ENCODE results near the gene ACVRL1.
A peak's percentile ranks its signal among the peaks of the same experiment; 100 is the strongest.

Gene ACVRL1

GRCh38 chr12:51963477-51963876 is 56.2 kb downstream of the ACVRL1 start:
- DNase-seq (ENCODE audit: low read depth): no peak

- DNase-seq (ENCODE audit: low read depth): no peak
These were observed 62.3 kb downstream of the ACVRL1 start for GRCh38 chr12:51969643-51970042.

GRCh38 chr12:51970904-51971646 is 63.8 kb downstream of the ACVRL1 start:
- DNase-seq (ENCODE audit: low read depth): no peak

- DNase-seq (ENCODE audit: low read depth): no peak
These were observed 64.5 kb downstream of the ACVRL1 start for GRCh38 chr12:51971679-51972421.

GRCh38 chr12:51972422-51972812 is 65.1 kb downstream of the ACVRL1 start:
- DNase-seq (ENCODE audit: low read depth): no peak

GRCh38 chr12:51972849-51973273 is 65.6 kb downstream of the ACVRL1 start:
- DNase-seq (ENCODE audit: low read depth): peak; percentile 60
